HG03565 (cell line): ENCODE data around the gene CAD.
"Not testable (repeated sequence)": the region's sequence is repeated elsewhere in the genome, so short reads cannot be mapped to it uniquely, and the experiment has no call there.

Experiments
- ATAC-seq: cut with Tn5 transposase; IDR thresholded peaks from one replicate; pipeline ENCODE4 v1.9.1; 2021; ENCODE audit warnings: mild to moderate bottlenecking, moderate library complexity; ENCODE audit not compliant: unreplicated experiment

The CAD gene

DNA sequence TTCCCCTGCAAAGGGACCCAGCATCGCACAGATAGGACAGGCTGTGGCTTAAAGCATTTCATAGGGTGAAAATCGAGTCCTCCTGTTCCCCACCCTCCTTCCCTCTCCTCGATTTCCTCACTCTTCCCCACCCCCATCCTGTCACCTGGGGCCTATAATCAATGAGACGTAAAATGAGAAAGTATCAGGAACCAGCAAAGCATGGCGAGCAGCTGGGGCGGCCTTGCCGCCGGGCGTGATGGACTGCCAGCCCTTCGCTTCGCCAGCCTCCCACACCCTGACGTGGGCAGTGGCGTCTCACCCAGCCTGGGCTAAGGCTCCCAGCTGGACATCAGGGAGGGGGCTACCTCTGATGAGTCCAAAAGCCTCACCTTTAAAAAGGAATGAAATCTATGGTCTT lies 34.6 kb downstream of the CAD start:
- no peak for ATAC-seq

DNA sequence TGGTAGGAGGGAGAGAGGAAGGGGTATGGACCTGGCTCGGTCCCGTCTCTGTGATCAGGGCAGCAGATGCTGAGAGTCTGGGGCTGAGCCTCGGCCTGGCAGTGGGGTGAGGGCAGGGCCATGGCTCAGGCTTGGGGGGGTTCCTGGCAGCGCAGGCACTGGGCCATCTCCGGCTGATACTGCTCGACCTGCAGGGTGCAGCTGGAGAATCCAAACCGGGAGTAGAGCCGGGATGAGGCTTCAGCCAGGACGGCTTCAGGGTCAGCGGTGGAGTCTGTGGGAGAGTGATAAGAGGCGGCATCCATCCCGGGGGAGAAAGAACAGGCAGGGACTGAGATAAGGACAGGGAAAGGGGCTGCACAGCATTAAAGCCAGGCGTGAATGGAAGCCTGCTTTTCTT lies 38.0 kb downstream of the CAD start:
- ATAC-seq, result no peak

GRCh38 chr2:27255660-27256059 lies 38.5 kb downstream of the CAD start:
- ATAC-seq, result no peak

GRCh38 chr2:27256855-27257454 lies 39.8 kb downstream of the CAD start:
- ATAC-seq, result no peak

- ATAC-seq, result no peak
Observed at GRCh38 chr2:27258051-27258450, 40.9 kb downstream of the CAD start.

- ATAC-seq, result no peak
Observed at GRCh38 chr2:27261241-27261925, 44.2 kb downstream of the CAD start.

- no peak for ATAC-seq
Observed at GRCh38 chr2:27261926-27262298, 44.7 kb downstream of the CAD start.

DNA sequence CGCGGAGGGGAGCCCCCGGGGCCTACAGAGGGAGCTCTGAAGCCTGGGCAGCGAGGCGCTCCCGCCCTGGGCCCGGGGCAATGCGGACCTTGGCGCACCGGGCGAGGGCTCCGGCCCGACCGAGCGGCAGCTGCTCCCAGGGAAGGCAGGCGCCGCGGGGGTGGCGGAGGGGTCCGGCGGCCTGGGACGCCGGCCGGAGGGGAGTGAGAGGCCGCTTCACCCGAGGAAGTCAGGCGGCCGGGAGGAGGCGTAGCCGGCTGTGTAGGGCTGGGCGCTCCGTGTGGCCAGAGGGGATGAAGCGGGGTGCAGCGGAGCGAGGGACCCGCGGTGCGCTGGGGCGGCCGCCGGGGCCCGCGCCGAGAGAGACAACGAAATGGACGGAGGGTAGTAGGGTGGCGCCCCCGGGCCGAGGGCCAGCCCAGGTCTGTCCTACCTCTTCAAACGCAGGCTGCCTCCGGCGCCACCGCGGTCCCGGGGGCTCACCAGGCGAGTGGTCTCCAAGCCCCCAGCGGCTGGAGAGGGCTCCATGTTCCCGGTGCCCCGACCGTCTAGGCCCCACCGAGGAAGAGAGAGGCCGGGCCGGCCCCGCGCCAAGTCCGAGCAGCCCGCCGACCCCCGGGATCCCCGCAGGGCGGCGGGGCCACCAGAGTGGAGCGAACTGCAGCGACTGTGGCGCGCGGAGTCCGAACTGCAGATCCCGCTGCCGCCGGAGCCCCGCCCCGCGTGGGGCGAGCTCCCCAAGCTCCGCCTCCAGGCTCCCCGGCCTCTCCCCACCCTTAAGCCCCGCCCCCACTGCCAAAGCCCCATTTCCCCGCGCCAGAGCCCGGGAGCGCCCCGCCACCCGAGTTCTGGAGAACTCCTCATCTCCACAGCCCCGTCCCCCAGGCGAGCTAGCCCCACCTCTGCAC lies 45.5 kb downstream of the CAD start, which contains the start of gene SLC30A3:
TSS of gene SLC30A3 (minus strand) at position 669 of the 908 bp plus-strand sequence. CDS start at position 528, 141 bp downstream.
- no peak for ATAC-seq

DNA sequence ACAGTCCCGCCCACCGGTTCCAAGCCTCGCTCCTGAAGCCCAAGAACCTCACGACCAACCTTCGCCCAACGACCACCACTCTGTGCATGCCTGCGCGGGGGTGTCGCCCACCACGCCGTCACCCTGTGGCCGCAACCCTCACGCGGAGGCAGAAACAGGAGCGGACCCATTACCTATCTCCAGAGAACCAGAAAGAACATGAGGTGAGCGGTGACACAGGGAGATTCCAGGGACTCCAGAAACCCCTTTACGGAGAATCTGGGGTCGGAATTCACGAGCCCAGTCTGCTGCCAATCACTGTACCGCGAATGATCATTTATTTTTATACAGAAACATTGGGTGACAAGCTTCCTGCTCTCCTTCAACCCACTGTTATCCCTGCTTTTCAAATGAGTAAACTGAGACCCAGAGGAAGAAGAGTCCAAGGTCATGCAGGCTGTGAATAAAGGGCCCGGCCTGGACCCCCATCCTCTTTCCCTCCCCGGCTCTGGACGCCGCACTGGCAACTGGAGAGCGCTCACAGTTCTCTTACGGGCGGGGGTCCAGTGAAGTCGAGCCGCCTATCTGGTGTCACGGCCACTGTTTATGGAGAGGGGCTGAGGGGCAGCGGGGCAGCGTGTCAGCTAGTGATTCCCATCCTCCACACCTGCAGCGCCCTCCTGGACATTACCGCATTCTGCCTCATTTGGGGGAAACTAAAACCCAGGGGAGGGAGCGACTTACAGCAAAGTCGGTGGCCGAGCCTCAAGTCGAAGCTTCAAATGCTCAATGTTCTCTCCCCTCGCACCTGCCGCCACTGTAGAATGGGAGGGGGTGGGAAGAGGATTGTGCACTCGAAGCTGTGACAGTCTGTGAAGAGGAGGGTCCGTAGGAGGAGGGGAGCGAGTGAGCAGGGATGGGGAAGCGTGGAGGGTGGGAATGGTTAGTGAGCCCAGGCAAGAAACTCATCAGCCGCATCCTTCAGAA lies 46.4 kb downstream of the CAD start:
- no peak for ATAC-seq

GRCh38 chr2:27264253-27264752 lies 47.1 kb downstream of the CAD start:
- no peak for ATAC-seq

- ATAC-seq, result no peak
Observed at GRCh38 chr2:27264753-27265535, 47.8 kb downstream of the CAD start.

- ATAC-seq, result no peak
Observed at GRCh38 chr2:27265536-27265870, 48.3 kb downstream of the CAD start.

- ATAC-seq, result not testable (repeated sequence)
Observed at GRCh38 chr2:27268296-27268695, 51.1 kb downstream of the CAD start.

GRCh38 chr2:27270131-27270530 lies 53.0 kb downstream of the CAD start:
- ATAC-seq, result no peak

DNA sequence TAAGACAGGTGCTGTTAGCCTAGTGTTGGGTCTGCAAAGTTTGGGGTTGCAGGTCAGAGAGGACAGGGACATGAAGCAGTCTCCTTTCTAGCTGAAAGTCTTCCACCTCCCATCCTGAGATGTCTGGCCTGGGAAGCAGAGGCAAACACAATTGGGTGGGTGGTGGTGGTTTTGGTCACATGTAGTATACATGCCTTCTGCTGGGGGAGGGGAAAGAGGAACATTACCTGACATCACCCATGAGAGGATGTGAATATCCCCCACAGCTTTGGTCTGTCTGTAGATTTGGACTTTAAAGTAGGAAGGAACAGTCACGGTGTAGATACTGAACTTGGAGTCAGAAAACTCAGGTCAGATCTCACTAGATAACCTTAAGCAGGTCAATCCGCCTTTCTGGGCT lies 53.5 kb downstream of the CAD start:
- ATAC-seq, result no peak

- ATAC-seq, result no peak
Observed at GRCh38 chr2:27271631-27272340, 54.6 kb downstream of the CAD start.

DNA sequence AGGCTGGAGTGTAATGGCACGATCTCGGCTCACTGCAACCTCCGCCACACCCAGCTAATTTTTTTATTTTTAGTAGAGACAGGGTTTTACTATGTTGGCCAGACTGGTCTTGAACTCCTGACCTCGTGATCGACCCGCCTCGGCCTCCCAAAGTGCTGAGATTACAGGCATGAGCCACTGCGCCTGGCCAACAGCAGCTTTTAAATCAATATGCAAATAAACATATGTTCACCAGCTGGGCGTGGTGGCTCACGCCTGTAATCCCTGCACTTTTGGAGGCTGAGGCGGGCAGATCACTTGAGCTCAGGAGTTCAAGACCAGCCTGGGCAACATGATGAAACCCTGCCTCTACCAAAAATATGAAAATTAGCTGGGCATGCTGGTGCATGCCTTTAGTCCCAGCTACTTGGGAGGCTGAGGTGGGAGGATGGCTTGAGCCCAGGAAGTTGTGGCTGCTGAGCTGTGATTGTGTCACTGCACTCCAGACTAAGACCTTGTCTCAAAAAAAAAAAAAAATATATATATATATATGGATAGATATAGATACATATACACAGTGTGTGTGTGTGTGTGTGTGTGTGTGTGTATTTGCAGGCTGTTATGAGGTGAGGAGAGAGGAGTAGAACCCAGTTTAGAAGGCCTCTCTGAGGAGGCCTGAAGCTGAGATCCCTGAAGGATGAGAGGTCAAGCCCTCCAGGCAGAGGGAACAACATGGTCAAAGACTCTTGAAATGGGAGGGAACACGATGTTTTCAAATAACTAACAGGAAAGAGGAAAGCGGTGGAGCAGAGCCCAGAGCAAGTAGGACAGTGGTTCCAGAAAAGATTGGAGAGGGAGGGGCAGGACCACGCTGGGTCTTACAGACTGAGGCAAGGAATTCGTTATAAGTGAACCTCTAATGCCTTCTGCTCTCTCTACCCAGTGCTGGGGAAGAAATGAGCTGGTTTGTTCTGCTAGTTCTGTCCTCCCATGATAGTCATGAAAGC lies 55.7 kb downstream of the CAD start:
- not testable (repeated sequence) for ATAC-seq
